Neuronal stem cell (in vitro differentiated cells): ENCODE measurements around the gene GPR62.
A peak's percentile ranks its signal among the peaks of the same experiment; 100 is the strongest.

Source experiments
- DNase-seq: peaks from one replicate; pipeline ENCODE4 v3.0.0-alpha.2; 2013; ENCODE audit warnings: low spot score
- H2AFZ ChIP-seq: one replicate; pipeline ENCODE4 v1.6.1; 2013; ENCODE audit warnings: mild to moderate bottlenecking, low read length, inconsistent platforms
- H2AK5ac ChIP-seq: 2 replicates; pipeline ENCODE4 v1.6.1; 2013; ENCODE audit warnings: low read depth, mild to moderate bottlenecking, inconsistent platforms, low read length, moderate library complexity, mixed read lengths
- H2BK120ac ChIP-seq: 2 replicates; pipeline ENCODE4 v1.6.1; 2013; ENCODE audit warnings: low read depth, mild to moderate bottlenecking, inconsistent platforms, low read length, moderate library complexity, mixed read lengths
- H2BK12ac ChIP-seq: one replicate; pipeline ENCODE4 v1.6.1; 2013; ENCODE audit warnings: low read length, inconsistent platforms
- H2BK15ac ChIP-seq: 2 replicates; pipeline ENCODE4 v1.6.1; 2013; ENCODE audit warnings: mild to moderate bottlenecking, low read length, inconsistent platforms, mixed read lengths
- H2BK5ac ChIP-seq: one replicate; pipeline ENCODE4 v1.6.1; 2013; ENCODE audit warnings: inconsistent platforms, mild to moderate bottlenecking, low read length, moderate library complexity
- H3K14ac ChIP-seq: one replicate; pipeline ENCODE4 v1.6.1; 2013; ENCODE audit warnings: low read length, inconsistent platforms
- H3K18ac ChIP-seq: 2 replicates; pipeline ENCODE4 v1.6.1; 2013; ENCODE audit warnings: low read length, inconsistent platforms
- H3K23ac ChIP-seq: 2 replicates; pipeline ENCODE4 v1.6.1; 2013; ENCODE audit warnings: low read depth, mild to moderate bottlenecking, mixed read lengths, low read length, inconsistent platforms; ENCODE audit not compliant: poor library complexity
- H3K27ac ChIP-seq: replicated peaks from 3 replicates; pipeline ENCODE4 v1.5.1; 2013; ENCODE audit warnings: low read length, inconsistent platforms
- H3K27me3 ChIP-seq, 3 experiments: 2 replicates each; pipeline ENCODE4 v1.6.1; 2013; ENCODE audit warnings: low read length in 3 of 3, mild to moderate bottlenecking in 2 of 3, inconsistent platforms in 1 of 3, low read depth in 1 of 3, mixed read lengths in 1 of 3, moderate library complexity in 1 of 3; ENCODE audit not compliant: control insufficient read depth in 3 of 3, insufficient read depth in 3 of 3
- H3K36me3 ChIP-seq, 2 donors: replicated peaks in 1 of 2; 2 replicates each; pipeline ENCODE4 v1.6.1; 2013; ENCODE audit warnings: low read length in 2 of 2; ENCODE audit not compliant: control insufficient read depth in 2 of 2, insufficient read depth in 2 of 2
- H3K4ac ChIP-seq: 2 replicates; pipeline ENCODE4 v1.6.1; 2013; ENCODE audit warnings: inconsistent platforms, mild to moderate bottlenecking, low read length, moderate library complexity
- H3K4me1 ChIP-seq, 2 donors: 1 replicate in 1 of 2; 2 replicates in 1 of 2; pipeline ENCODE4 v1.6.1; 2013; ENCODE audit warnings: low read length in 2 of 2, low read depth in 1 of 2; ENCODE audit not compliant: control insufficient read depth in 2 of 2, insufficient read depth in 1 of 2
- H3K4me2 ChIP-seq: one replicate; pipeline ENCODE4 v1.6.1; 2013; ENCODE audit warnings: mild to moderate bottlenecking, low read length, inconsistent platforms; ENCODE audit not compliant: insufficient read depth, poor library complexity, severe bottlenecking
- H3K4me3 ChIP-seq, 2 donors: 2 replicates each; pipeline ENCODE4 v1.5.1; 2013; ENCODE audit warnings: low read length in 2 of 2, mild to moderate bottlenecking in 2 of 2, inconsistent platforms in 1 of 2, moderate library complexity in 1 of 2
- H3K79me1 ChIP-seq: one replicate; pipeline ENCODE4 v1.6.1; 2013; ENCODE audit warnings: low read depth, mild to moderate bottlenecking, inconsistent platforms, low read length, moderate library complexity
- H3K9ac ChIP-seq: one replicate; pipeline ENCODE4 v1.6.1; 2013; ENCODE audit warnings: mild to moderate bottlenecking, low read depth, low read length, inconsistent platforms; ENCODE audit not compliant: poor library complexity
- H3K9me3 ChIP-seq, 2 donors: replicated peaks in 1 of 2; 2 replicates each; pipeline versions ENCODE3 to v1.6.1; 2013; ENCODE audit warnings: low read length in 2 of 2, mild to moderate bottlenecking in 2 of 2, inconsistent platforms in 1 of 2, low read depth in 1 of 2, mixed read lengths in 1 of 2, moderate library complexity in 1 of 2; ENCODE audit not compliant: control insufficient read depth in 2 of 2, insufficient read depth in 1 of 2
- H4K8ac ChIP-seq: one replicate; pipeline ENCODE4 v1.6.1; 2013; ENCODE audit warnings: low read depth, mild to moderate bottlenecking, inconsistent platforms, low read length, moderate library complexity
- H4K91ac ChIP-seq: one replicate; pipeline ENCODE4 v1.6.1; 2013; ENCODE audit warnings: low read length, low read depth, mild to moderate bottlenecking, inconsistent platforms; ENCODE audit not compliant: poor library complexity
- WGBS, 2 donors: extraction: QIAGEN DNeasy Blood & Tissue Kit; methylation state at CpG; one replicate each; pipeline ENCODE4 v1.1.7; 2013; ENCODE audit warnings: missing lambda C conversion rate in 2 of 2, mixed read lengths in 1 of 2; ENCODE audit not compliant: insufficient read length in 2 of 2, insufficient replicate concordance in 1 of 2; ENCODE audit errors: extremely low coverage in 2 of 2; 5-methylcytosine and 5-hydroxymethylcytosine counted together

GPR62 gene

DNA sequence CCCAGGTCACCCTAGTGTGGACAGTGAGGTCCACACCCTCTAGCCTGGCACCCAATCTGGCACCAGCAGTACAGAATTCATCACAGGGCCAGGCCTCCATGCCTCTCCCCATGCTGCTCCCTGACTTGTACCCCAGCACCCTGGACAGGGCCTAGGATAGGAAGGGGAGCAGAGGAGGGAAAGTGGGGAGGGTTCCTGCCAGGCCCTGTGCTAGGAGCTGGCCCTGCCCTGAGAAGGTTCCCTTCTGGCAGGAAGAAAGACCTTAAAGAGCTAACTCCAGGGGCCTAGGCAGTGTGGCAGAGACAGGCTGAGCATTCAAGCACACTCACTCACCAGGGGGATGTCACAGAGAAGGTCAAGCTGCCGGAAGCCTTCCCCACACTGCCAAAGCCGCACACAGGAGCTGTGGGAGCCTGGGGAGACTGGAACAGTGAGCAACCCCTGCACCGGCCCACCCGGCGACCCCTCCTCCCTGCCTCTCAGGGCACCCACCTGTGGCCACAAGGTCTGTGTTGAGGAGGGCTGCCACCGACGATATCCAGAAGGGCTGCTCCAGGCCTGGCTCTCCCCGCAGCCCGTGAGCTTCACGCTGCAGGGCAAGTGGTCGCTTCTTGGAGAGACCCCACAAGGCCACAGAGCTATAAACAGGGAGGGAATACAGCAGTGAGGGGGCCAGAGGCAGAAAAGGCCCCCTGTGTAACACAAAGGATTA is 20.9 kb upstream of the GPR62 start:
- Histone ChIP-seq H3K9me3 (no peaks in the 10 kb centered on the region), H2BK5ac (no peak overlapping the region), H3K79me1 (peaks cover 3% of the 10 kb centered on the region), H3K23ac (no peak overlapping the region), H3K4me1 (no peaks in the 10 kb centered on the region), H3K9ac (no peak overlapping the region), H2BK120ac (no peak overlapping the region), H3K4me3 (no peak overlapping the region), H2AFZ (no peak overlapping the region), H3K27ac (no peak overlapping the region), H4K8ac (no peak overlapping the region), H3K18ac (no peak overlapping the region), H3K4ac (no peak overlapping the region), H3K27me3 (no peaks in the 10 kb centered on the region), H4K91ac (no peak overlapping the region), H3K14ac (no peak overlapping the region), H2AK5ac (no peak overlapping the region), H3K36me3 (peaks cover 49 to 77% of the 10 kb centered on the region in 2 donors), H3K4me2 (no peak overlapping the region), H2BK15ac (no peak overlapping the region), H2BK12ac (no peak overlapping the region)
- WGBS, 2 donors, result no CpG with 5 or more reads among the region's 11 CpGs
- no peak for DNase-seq

GRCh38 chr3:51934991-51935885 is 19.9 kb upstream of the GPR62 start:
- H3K4me1 ChIP-seq, result no peaks in the 10 kb centered on the region
- no peak overlapping the region for H2BK120ac ChIP-seq
- H3K18ac ChIP-seq, result no peak overlapping the region
- no peak overlapping the region for H3K27ac ChIP-seq
- peak overlapping the region; percentile 7 for H3K9ac ChIP-seq
- no peaks in the 10 kb centered on the region for H3K9me3 ChIP-seq
- H2BK15ac ChIP-seq, result no peak overlapping the region
- H3K4me3 ChIP-seq, result no peak overlapping the region
- H3K27me3 ChIP-seq, result no peaks in the 10 kb centered on the region
- DNase-seq, result no peak
- no peak overlapping the region for H3K23ac ChIP-seq
- H2AK5ac ChIP-seq, result no peak overlapping the region
- no CpG with 5 or more reads among the region's 28 CpGs for WGBS, 2 donors
- no peak overlapping the region for H2BK5ac ChIP-seq
- no peak overlapping the region for H4K91ac ChIP-seq
- no peak overlapping the region for H2AFZ ChIP-seq
- H3K4ac ChIP-seq, result no peak overlapping the region
- no peak overlapping the region for H3K14ac ChIP-seq
- H3K79me1 ChIP-seq, result peaks cover 3% of the 10 kb centered on the region
- no peak overlapping the region for H4K8ac ChIP-seq
- H3K36me3 ChIP-seq, result peaks cover 48 to 78% of the 10 kb centered on the region in 2 donors
- H3K4me2 ChIP-seq, result no peak overlapping the region
- no peak overlapping the region for H2BK12ac ChIP-seq

DNA sequence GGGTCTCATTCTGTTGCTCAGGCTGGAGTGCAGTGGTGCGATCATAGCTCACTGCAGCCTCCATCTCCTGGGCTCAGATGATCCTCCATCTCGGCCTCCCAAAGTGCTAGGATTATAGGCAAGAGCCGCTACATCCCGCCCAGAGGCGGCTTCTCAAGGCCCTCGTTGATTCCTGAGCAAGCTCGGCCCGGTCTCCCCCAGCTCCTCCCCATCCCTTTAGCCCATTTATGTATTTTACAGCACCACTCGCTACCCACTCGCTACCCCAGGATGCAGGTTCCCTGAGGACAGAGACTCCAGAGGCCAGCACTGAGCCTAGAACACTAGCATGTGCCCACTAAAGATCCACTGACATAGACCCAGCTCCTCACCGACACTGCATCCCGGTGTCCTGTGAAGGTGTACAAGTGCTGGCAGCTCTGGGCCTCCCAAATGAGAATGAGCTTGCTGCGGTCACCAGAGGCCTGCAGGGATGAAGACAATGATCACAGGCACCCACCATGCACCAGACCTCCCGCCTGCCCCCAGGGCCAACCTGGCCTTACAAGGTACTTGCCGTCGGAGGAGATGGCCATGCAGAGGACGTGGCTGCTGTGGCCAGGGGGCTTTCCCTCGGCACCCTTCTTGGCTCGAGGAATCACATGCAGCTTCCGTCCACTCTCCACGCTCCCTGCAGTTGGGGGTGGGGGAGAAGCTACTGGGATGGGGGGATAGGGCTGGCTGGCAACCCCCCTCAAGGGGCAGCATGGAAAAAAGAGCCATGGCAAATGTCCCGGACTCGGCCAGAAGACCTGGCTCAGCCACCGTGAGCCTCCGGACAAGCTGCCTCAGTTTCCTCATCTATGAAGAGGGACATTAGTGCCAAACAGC is 19.1 kb upstream of the GPR62 start:
- H3K18ac ChIP-seq, result no peak overlapping the region
- H3K27me3 ChIP-seq, result no peaks in the 10 kb centered on the region
- H4K8ac ChIP-seq, result no peak overlapping the region
- peaks cover 45 to 75% of the 10 kb centered on the region in 2 donors for H3K36me3 ChIP-seq
- DNase-seq, result no peak
- H3K23ac ChIP-seq, result no peak overlapping the region
- H3K4me3 ChIP-seq, result no peak overlapping the region
- no peak overlapping the region for H3K14ac ChIP-seq
- peaks cover 4% of the 10 kb centered on the region for H3K79me1 ChIP-seq
- no peak overlapping the region for H3K27ac ChIP-seq
- H2AFZ ChIP-seq, result no peak overlapping the region
- H3K9ac ChIP-seq, result no peak overlapping the region
- H2BK15ac ChIP-seq, result no peak overlapping the region
- no peak overlapping the region for H2BK120ac ChIP-seq
- no peak overlapping the region for H2AK5ac ChIP-seq
- H3K4me2 ChIP-seq, result no peak overlapping the region
- H2BK5ac ChIP-seq, result no peak overlapping the region
- no peaks in the 10 kb centered on the region for H3K9me3 ChIP-seq
- no peak overlapping the region for H2BK12ac ChIP-seq
- peaks cover 0 to 3% of the 10 kb centered on the region in 2 donors for H3K4me1 ChIP-seq
- H3K4ac ChIP-seq, result no peak overlapping the region
- no CpG with 5 or more reads among the region's 25 CpGs for WGBS, 2 donors
- no peak overlapping the region for H4K91ac ChIP-seq
